HG03196 (cell line): ENCODE measurements around the gene TMOD1.
"Not testable (repeated sequence)": the region's sequence is repeated elsewhere in the genome, so short reads cannot be mapped to it uniquely, and the experiment has no call there.

ENCODE experiments used
- ATAC-seq: cut with Tn5 transposase; IDR thresholded peaks from one replicate; pipeline ENCODE4 v1.9.1; 2021; ENCODE audit not compliant: unreplicated experiment

The TMOD1 gene

DNA sequence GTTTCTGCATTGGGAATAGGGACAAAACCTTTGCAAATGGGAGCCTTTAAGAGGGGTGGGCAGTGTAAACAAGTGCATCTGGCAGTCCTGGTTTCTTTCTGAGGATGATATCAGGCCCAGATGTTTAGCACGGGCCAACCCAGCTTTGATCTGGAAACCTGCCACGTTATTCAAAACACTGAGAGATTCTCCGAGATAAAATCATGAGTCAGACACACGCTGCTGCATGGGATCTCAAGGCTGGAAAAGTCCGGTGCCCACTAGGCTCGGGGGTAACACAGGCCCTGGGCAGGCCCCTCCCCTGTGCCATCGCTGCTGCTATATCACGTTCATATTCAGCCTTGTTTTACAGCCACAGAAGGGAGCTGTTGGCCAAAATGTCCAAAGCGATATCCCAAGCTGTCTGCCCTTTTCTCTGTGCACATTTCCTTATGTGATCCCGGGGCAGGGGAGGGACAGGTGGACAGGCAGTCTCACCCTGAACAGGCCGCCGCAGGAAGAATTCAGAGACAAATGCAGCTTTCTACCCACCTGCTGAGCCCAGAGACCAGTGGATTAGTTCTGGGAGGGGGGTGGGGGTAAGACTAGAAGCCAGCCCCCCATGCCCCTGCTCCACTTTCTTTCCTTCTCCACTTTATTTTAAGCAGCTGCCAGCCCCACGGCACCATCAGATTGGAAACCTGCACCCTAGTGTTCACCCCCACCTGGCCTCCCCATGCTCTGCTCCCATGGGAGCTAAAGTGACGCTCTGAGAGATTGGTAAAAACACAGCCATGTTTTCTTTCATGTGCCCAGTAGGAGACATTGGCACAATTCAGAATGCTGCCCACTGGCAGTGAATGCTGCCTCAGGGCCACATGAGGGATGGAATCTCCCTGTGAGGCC is 63.1 kb downstream of the TMOD1 start:
- no peak for ATAC-seq

DNA sequence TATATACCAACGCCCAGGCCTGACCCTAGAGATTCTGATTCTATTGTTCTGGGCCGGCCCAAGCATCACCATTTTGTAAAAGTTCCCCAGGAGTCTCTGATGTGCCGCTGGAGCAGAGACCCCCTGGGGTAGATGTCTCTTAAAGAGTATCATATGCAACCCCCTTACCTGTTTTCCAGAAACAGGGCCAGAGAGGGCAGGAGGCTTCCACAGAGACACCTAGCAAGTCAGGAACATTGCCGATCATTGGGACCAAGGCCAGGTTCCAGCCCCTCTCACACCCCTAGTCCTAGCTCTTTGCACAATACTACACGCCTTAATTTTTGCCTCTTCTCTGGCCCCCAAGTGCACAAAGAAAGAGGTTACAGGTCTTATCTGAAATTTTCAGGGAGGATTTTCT is 63.8 kb downstream of the TMOD1 start:
- ATAC-seq = no peak

DNA sequence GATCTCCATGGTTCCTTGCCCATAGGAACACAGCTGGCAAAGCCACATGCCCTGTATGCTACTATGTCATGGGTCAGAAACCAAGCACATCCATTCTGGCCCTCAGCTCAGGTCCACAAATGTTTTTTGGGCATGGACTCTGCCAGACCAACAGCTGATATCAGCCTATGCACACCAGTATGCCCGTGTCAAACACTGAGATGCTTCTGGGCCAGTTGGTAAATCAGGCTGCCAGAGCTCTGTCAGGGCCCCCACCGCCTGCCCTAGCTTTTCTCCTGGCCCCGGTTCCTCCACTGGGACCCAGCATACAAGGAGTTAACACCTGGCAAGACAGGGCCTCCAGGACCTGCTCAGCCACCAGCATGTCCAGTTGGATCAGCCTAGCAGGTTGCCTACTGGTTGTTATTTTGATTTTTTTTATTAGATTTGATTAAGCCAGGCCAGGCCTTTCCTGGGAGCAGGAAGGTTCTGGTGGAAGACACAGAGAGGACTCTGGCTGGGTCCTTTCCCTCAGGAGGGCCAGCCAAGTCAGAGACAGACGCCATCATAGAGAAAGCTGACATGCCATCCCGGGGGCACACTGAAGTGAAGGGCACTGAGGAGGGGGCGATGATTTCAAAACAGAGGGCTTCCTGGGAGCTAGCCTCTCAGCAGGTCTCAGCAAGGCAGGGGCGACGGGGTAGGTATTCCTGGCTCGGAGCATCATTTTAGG is 65.9 kb downstream of the TMOD1 start:
- no peak for ATAC-seq

DNA sequence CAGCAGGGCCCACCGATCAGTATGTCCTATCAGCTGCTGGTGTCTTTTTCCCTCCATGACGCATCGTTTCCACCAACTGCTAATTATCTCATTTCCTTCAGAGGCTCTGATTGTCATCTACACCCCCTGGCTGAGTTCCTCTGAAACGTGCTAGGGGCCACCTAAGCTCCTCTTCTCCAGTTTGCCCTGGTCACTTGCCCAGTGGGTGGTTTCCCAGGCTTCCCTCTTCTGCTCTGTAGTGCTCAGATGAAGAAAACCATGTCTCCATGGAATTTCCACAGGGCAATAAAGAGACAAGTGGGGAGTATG is 66.4 kb downstream of the TMOD1 start:
- ATAC-seq = no peak

DNA sequence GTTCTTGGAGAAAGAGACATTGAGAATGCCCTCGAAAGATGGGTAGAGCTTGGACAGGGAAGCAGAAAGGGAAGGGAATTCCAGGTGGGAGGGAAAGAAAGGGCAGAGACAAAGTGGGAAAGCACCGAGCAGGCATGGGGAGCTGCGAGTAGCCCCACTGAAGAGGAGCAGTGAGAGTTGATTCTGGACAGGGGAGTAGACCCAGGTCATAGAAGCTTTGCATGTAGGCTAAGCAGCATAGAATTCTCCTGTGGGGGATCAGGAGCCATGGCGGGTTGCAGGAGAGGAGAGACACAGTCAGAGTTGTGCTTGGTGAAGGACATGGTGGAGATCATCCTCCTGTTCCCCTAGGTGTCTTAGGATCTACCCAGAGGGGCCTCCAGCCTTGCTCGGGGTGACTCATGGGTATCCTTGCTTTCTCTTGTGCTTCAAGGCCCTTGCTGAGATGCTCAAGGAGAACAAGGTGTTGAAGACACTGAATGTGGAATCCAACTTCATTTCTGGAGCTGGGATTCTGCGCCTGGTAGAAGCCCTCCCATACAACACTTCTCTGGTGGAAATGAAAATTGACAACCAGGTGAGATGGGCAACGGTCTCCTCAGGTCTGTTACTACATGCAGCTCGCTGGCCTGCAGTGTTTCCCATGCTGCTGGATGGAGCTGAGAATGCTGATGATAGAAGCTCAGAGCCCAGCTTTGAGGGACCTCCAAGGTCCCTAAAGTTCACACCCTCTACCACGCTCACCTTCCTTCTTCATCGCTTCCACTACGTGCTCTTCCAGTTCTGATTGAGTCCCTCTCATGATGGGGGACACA is 67.2 kb downstream of the TMOD1 start:
- no peak for ATAC-seq

DNA sequence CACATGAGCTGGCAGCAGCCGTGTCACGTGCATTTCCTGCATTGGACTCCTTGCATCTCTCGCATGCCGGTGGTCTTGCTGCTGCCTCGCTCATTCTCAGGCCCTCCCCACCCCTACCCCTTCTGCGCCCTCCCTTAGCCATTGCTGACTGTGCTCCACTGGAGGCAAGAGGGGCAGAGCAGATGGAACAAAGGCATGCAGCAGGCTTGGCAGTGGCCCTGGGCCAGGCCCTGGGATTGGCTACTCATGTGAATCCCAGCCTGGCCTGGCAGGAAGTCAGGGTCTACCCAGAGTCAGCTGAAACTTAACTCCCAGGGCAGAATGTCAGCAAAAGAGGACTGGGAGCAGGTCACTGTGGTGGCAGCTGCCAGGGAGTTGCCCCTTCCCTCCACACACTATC is 69.4 kb downstream of the TMOD1 start:
- no peak for ATAC-seq

DNA sequence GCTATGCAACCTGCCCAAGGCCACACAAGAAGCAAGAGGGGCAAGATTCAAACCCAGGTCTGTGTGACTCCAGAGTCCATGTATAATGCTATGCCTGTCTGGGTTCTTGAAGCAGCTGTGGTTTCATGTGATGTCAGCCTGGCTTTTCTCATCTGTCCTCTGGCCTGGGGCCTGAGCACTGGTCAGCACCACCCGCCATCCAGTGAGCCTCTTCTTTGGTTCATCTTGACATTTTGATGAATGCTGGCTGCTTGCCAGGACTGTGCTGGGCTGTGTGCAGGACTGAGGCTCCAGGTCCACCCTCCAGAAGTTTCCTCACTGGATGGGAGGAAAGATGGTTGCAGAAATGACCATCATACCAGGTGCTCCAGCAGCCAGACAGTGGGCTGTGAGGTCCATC is 70.2 kb downstream of the TMOD1 start:
- no peak for ATAC-seq

DNA sequence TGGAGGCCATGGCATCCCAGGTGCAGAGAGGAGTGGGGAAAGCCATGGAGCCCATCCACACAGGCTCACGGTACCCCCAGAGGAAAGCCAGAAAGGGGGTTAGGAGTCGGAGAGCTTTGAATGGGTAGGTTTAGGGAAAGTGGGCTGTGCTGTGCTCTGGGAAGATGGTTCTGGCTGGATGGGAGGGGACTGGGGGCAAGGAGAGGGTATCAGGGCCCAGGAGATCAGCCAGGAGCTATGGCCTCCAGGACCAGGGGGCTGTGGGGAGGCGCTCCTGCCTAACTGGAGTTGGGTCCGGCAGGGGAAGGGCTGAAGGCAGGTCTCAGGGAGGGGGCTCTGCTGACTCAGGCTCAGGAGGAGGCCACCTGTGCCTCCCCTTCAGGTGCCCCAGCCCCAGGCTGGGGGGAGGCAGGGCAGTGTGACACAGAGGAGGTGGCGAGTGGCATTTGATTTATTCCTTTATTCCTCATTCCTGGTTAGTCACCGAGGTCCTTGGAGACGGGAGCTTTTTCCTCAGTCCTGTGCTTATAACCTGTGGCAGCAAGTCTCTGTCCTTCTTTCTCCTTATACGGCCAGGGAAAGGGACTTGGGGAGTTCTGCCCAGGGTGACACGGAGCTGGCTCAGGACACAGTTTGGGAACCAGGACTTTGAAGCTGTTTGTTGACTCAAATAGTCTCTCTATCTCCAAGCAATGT is 70.9 kb downstream of the TMOD1 start:
- no peak for ATAC-seq

DNA sequence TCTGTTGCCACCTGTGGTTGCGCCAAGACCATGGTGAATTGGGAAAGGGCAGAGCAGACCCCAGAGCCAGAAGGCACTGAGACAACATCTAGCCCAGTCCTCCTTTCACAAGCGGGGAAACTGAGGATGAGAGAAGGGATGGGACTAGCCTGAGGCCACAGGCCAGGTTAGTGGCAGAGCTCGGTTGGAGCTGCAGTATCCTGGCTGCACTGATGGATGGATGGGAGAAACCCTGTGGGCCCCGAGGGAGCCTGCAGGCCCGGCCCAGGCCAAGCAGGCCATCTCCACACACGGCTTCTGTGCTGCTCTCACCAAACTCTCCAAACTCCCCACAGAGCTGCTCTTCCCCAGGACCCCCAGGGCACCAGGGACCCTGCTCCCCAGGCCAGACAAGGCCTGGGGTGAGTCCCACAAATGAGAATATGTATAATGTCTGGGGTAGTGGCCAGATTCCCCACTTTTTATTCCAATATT is 71.5 kb downstream of the TMOD1 start:
- ATAC-seq = no peak

DNA sequence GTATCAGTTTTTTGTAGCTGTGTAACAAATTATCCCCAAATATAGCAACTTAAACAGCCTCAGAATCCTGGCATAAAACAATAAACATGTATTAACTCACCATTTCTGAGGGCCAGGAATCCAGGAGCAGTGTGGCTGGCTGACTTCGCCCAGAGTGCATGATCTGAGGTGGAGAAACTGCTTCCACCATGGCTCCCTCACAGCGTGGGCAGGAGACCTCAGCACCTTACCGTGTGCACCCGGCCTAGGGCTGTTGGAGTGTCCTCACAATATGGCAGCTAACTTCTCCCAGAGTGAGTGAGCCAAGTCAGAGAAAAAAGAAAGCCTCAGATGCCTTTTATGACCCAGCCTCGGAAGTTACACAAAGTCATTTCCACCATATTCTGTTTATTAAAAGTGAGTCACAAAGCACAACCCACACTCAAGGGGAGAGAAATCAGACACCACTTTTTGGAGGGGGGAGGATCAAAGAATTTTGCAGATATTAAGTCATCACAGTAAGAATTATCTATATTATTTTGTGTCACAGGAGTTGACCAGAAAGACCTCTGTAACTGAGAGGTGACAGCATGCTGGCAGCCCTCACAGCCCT is 72.1 kb downstream of the TMOD1 start:
- ATAC-seq = no peak

DNA sequence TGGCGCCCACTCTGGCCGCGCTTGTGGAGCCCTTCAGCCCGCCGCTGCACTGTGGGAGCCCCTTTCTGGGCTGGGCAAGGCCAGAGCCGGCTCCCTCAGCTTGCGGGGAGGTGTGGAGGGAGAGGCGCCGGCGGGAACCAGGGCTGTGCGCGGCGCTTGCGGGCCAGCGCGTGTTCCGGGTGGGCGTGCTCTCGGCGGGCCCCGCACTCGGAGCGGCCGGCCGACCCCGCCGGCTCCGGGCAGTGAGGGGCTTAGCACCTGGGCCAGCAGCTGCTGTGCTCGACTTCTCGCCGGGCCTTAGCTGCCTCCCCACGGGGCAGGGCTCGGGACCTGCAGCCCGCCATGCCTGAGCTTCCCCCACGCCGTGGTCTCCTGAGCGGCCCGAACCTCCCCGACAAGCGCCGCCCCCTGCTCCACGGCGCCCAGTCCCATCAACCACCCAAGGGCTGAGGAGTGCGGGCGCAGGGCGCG is 72.7 kb downstream of the TMOD1 start:
- not testable (repeated sequence) for ATAC-seq

DNA sequence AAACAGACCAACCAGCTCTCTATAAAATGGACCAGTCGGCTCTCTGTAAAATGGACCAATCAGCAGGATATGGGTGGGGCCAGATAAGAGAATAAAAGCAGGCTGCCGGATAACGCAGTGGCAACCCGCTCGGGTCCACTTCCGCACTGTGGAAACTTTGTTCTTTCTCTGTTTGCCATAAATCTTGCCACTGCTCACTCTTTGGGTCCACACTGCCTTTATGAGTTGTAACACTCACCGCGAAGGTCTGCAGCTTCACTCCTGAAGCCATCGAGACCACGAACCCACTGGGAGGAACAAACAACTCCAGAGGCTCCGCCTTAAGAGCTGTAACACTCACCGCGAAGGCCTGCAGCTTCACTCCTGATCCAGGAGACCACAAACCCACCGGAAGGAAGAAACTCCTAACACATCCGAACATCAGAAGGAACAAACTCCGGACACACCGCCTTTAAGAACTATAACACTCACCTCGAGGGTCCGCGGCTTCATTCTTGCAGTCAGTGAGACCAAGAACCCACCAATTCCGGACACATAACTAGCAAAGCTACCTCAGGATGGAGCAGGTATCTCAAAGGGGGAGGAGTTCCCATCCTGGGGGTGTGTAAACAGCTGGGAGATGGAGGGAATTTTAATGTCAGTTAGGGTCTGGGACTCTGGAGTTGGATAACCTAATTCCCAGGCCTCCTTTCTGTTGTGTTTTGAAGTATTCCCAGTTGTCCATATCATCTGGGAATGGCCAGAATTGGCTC is 73.6 kb downstream of the TMOD1 start:
- not testable (repeated sequence) for ATAC-seq

DNA sequence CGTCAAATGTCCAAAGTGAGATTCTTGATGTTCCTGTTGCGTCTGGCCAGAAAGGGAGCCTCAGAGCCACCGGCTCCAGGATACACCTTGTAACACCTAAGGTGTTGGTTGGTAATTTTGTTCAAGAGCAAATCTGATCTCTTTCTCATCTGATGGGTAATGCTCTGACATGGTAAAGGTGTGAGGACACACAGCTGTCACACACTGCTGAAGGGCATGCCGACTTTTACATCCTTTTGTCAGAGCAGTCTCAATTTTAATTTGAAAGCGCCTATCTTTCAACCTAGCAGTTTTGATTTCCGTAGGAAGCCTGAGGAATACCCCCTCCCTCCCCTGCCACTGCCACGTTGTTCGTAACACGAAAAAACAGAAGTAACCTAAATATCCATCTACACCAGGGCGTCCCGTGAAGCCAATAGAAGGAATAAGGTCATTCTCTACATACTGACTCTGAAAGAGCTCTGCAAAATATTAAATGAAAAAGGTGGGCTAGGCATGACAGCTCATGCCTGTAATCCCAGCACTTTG is 74.3 kb downstream of the TMOD1 start:
- no peak for ATAC-seq

DNA sequence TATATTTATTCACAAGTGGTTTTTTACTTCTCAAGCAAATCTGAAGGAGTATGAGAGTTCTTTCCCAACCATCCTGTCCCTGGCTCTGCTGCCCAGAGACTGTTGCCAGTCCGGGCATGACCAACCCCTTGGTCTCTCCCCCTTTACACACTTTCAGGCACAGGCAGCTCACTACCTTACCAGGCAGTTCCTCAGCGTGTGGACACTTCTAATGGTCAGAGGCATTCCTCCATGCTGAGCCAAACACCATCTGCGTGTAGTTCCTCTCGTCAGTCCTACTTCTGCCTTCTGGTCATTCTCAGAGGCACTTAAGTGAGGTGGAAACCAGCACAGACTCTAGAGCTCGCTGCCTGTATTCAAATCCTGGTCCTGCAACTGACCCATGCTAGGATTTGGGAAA is 75.6 kb downstream of the TMOD1 start:
- ATAC-seq = no peak

DNA sequence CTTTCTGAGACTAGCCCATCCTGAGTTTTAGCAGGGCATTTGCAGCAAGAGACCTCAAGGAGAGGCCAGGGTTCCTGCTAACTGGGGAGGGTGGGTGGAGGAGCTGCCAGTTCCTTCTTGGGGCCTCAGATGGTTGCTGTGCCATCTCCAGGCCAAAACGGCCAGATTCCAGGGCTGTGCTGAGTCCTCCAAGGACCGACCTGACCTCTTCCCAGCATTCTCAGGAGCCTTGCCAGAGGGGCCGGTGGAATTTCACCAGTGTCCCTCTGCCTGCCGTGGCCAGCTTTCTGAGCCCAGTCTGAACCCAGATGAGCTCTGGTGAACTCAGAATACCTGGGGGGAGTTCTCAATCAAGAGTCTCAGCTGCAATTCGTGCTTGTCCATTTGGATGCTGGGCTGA is 77.4 kb downstream of the TMOD1 start:
- no peak for ATAC-seq

DNA sequence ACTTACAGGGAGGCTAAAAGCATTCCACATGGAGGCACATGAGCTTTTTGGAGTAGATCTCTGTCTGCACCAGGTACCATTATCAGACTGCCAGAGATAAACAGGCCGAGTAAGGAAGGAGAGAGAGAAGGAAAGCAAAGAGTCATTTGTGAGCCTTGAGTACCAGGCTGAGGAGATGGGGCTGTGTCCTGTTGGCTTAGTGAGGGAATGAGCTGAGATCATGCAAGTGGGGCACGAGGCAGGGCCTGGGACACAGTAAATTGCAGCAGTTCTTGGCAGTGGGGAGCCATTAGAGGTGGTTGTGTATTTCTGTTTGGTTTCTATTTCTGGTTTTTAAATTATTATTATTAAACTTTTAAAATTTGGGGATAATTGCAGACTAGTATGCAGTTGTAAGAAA is 78.4 kb downstream of the TMOD1 start:
- no peak for ATAC-seq

DNA sequence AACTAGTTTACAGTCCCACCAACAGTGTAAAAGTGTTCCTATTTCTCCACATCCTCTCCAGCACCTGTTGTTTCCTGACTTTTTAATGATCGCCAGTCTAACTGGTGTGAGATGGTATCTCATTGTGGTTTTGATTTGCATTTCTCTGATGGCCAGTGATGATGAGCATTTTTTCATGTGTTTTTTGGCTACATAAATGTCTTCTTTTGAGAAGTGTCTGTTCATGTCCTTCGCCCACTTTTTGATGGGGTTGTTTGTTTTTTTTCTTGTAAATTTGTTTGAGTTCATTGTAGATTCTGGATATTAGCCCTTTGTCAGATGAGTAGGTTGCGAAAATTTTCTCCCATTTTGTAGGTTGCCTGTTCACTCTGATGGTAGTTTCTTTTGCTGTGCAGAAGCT is 80.1 kb downstream of the TMOD1 start:
- ATAC-seq = not testable (repeated sequence)

DNA sequence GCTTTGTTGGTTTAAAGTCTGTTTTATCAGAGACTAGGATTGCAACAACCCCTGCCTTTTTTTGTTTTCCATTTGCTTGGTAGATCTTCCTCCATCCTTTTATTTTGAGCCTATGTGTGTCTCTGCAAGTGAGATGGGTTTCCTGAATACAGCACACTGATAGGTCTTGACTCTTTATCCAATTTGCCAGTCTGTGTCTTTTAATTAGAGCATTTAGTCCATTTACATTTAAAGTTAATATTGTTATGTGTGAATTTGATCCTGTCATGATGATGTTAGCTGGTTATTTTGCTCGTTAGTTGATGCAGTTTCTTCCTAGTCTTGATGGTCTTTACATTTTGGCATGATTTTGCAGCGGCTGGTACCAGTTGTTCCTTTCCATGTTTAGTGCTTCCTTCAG is 83.3 kb downstream of the TMOD1 start:
- ATAC-seq = not testable (repeated sequence)

DNA sequence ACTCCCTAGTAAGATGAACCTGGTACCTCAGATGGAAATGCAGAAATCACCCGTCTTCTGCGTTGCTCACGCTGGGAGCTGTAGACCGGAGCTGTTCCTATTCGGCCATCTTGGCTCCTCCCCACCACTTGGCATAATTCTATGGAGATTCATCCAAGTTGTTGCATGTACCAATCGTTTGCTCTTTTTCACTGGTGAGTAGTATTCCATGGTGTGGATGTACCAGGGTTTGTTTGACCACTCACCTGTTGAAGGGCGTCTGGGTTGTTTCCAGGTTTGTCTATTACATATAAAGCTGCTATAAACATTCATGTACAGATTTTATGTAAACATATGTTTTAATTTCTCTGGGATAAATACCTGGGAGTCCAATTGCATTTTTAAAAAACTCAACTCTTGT is 85.4 kb downstream of the TMOD1 start:
- ATAC-seq = not testable (repeated sequence)

DNA sequence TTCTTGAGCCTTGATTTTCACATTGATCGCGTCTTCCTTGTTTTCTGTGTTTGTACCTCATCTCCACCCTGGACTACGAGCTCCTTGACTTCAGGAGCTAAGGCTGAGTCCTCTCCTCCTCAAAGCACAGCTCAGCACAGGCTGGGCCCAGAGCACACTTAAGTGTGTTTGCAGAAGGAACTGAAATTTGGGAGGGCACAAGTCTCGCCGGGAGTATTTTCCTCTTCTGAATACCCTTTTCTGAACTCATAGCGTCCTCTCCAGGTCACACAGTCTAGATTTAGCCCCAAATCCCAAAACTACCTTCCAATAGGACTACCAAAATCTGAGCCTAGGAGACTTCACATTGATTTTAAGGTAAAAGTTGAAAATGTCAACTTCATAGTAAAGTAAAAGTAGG is 90.1 kb downstream of the TMOD1 start:
- no peak for ATAC-seq
